A673 (cell line): ENCODE data around the gene GRIK1. TPM values are rescaled to one million over a fixed set of nuclear protein-coding genes. Genes with fewer than 3 reads are reported as not detected.

ENCODE experiments used
- BruUV-seq: library from RNA; stranded (reverse); fragments of 400-500 nt; replicated peaks from 2 replicates; lab custom pipeline; 2021; lab: Mats Ljungman, UMichigan
- CTCF ChIA-PET: fragments of 300-600 bp; sonication (Branson Sonifier 250); formaldehyde crosslinking; loops from one replicate; lab custom pipeline; 2022; ENCODE audit warnings: antibody characterized with exemption; lab: Charles Lee
- POLR2A ChIA-PET: fragments of 300-600 bp; sonication (Branson Sonifier 250); formaldehyde crosslinking; loops from one replicate; lab custom pipeline; 2022; ENCODE audit warnings: antibody characterized with exemption; ENCODE audit not compliant: low non-redundant PET; lab: Charles Lee
- DNase-seq: peaks from one replicate; pipeline ENCODE4 v3.0.0-alpha.2; 2015; ENCODE audit warnings: low spot score
- H3K27ac ChIP-seq: fragments of 200-600 bp; sonication (generic); 2 replicates; pipeline ENCODE4 v1.5.1; 2016; ENCODE audit warnings: mixed run types, low read depth, mild to moderate bottlenecking, mixed read lengths, antibody characterized with exemption, low read length; ENCODE audit not compliant: poor library complexity, severe bottlenecking
- H3K27me3 ChIP-seq: fragments of 200-600 bp; sonication (generic); replicated peaks from 2 replicates; pipeline ENCODE4 v1.6.1; 2017; ENCODE audit warnings: mixed run types, low read depth, mild to moderate bottlenecking, mixed read lengths, antibody characterized with exemption, low read length; ENCODE audit not compliant: insufficient read depth, poor library complexity
- H3K36me3 ChIP-seq: fragments of 200-600 bp; sonication (generic); 2 replicates; pipeline ENCODE4 v1.6.1; 2016; ENCODE audit warnings: mixed run types, mild to moderate bottlenecking, mixed read lengths, antibody characterized with exemption, low read length; ENCODE audit not compliant: insufficient read depth, poor library complexity, severe bottlenecking
- H3K4me1 ChIP-seq: fragments of 200-600 bp; sonication (generic); 2 replicates; pipeline ENCODE4 v1.6.1; 2017; ENCODE audit warnings: mixed run types, mild to moderate bottlenecking, mixed read lengths, antibody characterized with exemption, low read length; ENCODE audit not compliant: insufficient read depth, poor library complexity, severe bottlenecking
- H3K4me3 ChIP-seq: fragments of 200-600 bp; sonication (generic); 2 replicates; pipeline ENCODE4 v1.5.1; 2016; ENCODE audit warnings: low read depth, mixed run types, mild to moderate bottlenecking, mixed read lengths, low read length; ENCODE audit not compliant: poor library complexity, severe bottlenecking
- H3K9me3 ChIP-seq: fragments of 200-600 bp; sonication (generic); 2 replicates; pipeline ENCODE4 v1.6.1; 2016; ENCODE audit warnings: mixed run types, low read depth, mild to moderate bottlenecking, mixed read lengths, antibody characterized with exemption, low read length; ENCODE audit not compliant: poor library complexity, severe bottlenecking
- EZH2 ChIP-seq: fragments of 200-600 bp; sonication (generic); IDR thresholded peaks from 2 replicates; pipeline ENCODE4 v1.6.1; 2017; ENCODE audit warnings: borderline replicate concordance, low read depth, mild to moderate bottlenecking, mixed read lengths, antibody characterized with exemption, low read length; ENCODE audit not compliant: poor library complexity, severe bottlenecking
- intact Hi-C: fragments of 100-400 bp; cut with micrococcal nuclease; formaldehyde crosslinking; loops from one replicate; pipeline ENCODE4 v1.10.0; 2022; ENCODE audit not compliant: unreplicated experiment
- total RNA-seq: library from RNA; stranded (reverse); gene quantifications from 2 replicates; pipeline ENCODE4 v1.2.3, GENCODE V29; 2021
- TF ChIP-seq, protein P1 (sequence below): fragments of 300-800, 200-600 bp; sonication (generic); conservative IDR thresholded peaks from 2 replicates; pipeline ENCODE4 v1.5.1; 2017; ENCODE audit warnings: low read depth, mild to moderate bottlenecking, antibody characterized with exemption, low read length, moderate library complexity, mixed read lengths

The GRIK1 gene
- total RNA-seq, 1 experiment from 2014 or later, result 0.67 TPM

DNA sequence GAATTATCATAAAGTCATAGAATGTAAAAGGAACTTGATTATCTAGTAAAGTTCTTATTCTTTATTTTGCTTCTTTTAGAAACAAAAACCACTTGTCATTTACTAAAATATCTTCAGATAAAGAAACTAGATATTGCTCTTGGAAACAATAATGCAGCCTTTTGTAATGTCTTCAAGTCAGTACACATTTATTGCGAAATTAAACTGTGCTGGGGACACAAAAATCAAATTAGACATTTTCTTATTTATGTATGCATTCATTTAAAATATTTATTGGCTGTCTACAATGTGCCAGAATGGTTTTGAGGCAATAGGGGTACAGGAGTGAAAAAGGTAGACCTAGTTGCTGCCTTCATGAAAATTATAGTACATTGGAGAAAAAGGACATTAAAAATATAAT, 201.1 kb downstream of the GRIK1 start:
- intact Hi-C loops, result no loop called here

DNA sequence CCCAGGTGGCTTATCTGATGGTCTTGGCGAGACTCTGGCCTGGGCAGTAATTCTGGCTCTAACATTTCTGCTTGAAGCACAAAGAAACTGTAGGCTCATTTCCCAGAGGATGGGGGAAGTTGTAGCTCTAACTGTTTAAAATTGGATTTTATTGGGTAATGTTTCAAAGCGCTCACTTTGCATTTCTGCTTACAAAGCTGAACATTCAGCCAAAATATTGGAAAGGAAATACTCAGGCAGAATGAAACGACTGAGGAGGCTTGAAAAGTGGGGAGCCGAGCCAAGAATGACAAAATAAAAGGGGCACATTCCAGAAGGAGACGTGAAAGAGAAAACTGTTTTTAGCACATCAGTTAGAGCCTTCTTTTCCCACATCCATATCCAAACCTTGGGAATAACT, 202.6 kb downstream of the GRIK1 start:
- Histone ChIP-seq H3K27ac (no peak overlapping the region), H3K4me1 (peaks cover 11% of the 10 kb centered on the region), H3K36me3 (no peaks in the 10 kb centered on the region), H3K9me3 (no peaks in the 10 kb centered on the region), H3K27me3 (no peaks in the 10 kb centered on the region), H3K4me3 (no peak overlapping the region)
- POLR2A ChIA-PET, result no interaction called here
- intact Hi-C loops, result no loop called here
- TF ChIP-seq, protein P1, sequence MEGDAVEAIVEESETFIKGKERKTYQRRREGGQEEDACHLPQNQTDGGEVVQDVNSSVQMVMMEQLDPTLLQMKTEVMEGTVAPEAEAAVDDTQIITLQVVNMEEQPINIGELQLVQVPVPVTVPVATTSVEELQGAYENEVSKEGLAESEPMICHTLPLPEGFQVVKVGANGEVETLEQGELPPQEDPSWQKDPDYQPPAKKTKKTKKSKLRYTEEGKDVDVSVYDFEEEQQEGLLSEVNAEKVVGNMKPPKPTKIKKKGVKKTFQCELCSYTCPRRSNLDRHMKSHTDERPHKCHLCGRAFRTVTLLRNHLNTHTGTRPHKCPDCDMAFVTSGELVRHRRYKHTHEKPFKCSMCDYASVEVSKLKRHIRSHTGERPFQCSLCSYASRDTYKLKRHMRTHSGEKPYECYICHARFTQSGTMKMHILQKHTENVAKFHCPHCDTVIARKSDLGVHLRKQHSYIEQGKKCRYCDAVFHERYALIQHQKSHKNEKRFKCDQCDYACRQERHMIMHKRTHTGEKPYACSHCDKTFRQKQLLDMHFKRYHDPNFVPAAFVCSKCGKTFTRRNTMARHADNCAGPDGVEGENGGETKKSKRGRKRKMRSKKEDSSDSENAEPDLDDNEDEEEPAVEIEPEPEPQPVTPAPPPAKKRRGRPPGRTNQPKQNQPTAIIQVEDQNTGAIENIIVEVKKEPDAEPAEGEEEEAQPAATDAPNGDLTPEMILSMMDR, result no peak
- TF ChIP-seq EZH2, result no peak
- CTCF ChIA-PET, result no interaction called here
- peak; percentile 38 for DNase-seq
- BruUV-seq, result no TSS peak

More for the DNA sequence above, 201.1 kb downstream of the GRIK1 start:
- H3K36me3 ChIP-seq, result no peaks in the 10 kb centered on the region
- DNase-seq, result no peak
- TF ChIP-seq, protein P1, result no peak
- TF ChIP-seq EZH2, result no peak
- H3K4me3 ChIP-seq, result no peak overlapping the region
- no peak overlapping the region for H3K27ac ChIP-seq
- H3K4me1 ChIP-seq, result peaks cover 11% of the 10 kb centered on the region
- no peaks in the 10 kb centered on the region for H3K9me3 ChIP-seq
- no peaks in the 10 kb centered on the region for H3K27me3 ChIP-seq
- ChIA-PET CTCF (no interaction called here), POLR2A (no interaction called here)
- no TSS peak for BruUV-seq

DNA sequence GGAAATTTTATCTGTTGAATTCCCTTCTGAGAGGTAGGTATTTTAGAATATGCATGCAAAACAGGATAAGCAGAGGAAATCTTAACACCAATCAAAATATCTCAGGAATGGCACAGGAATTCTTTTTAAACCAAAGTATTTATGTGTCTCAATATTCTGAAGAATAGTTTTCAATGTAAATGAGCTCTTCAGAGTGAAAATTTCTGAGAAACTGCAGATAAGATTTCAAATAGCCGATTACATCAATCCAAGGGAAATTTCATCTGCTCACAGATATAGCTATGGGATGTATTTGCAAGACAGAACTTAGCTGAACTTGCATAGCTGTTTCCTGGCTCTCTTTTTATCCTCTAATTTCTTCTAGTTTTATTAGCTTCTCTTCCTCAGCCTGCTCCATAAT, 209.5 kb downstream of the GRIK1 start:
- H3K36me3 ChIP-seq, result no peaks in the 10 kb centered on the region
- intact Hi-C loops, result no loop called here
- POLR2A ChIA-PET, result no interaction called here
- TF ChIP-seq EZH2, result no peak
- TF ChIP-seq, protein P1, result no peak
- DNase-seq, result no peak
- H3K4me3 ChIP-seq, result no peak overlapping the region
- H3K27ac ChIP-seq, result no peak overlapping the region
- H3K4me1 ChIP-seq, result peaks cover 21% of the 10 kb centered on the region
- BruUV-seq, result no TSS peak
- H3K9me3 ChIP-seq, result no peaks in the 10 kb centered on the region
- no peaks in the 10 kb centered on the region for H3K27me3 ChIP-seq
- CTCF ChIA-PET, result no interaction called here
